ENCODE results near the gene PLXNA4.

PLXNA4 gene

GRCh38 chr7:132158166-132158565 is 418.1 kb downstream of the PLXNA4 start:
- DNase-seq (ENCODE audit: low read depth): no peak

GRCh38 chr7:132155715-132156114 is 420.6 kb downstream of the PLXNA4 start:
- no peak overlapping the region for H3K4me3 ChIP-seq (ENCODE audit: low read depth, low read length)
- DNase-seq (ENCODE audit: low read depth): no peak
- no peak for TF ChIP-seq CTCF (conservative IDR thresholded peaks at IDR 0.05; ENCODE audit: low read depth, low read length)

More at GRCh38 chr7:132158166-132158565, 418.1 kb downstream of the PLXNA4 start:
- TF ChIP-seq CTCF (conservative IDR thresholded peaks at IDR 0.05; ENCODE audit: low read depth, low read length): no peak
- H3K4me3 ChIP-seq (ENCODE audit: low read depth, low read length): no peak overlapping the region

- no peak overlapping the region for H3K4me3 ChIP-seq (ENCODE audit: low read depth, low read length)
- TF ChIP-seq CTCF (conservative IDR thresholded peaks at IDR 0.05; ENCODE audit: low read depth, low read length): no peak
- no peak for DNase-seq (ENCODE audit: low read depth)
Measured at GRCh38 chr7:132154695-132155471, 421.4 kb downstream of the PLXNA4 start.

DNA sequence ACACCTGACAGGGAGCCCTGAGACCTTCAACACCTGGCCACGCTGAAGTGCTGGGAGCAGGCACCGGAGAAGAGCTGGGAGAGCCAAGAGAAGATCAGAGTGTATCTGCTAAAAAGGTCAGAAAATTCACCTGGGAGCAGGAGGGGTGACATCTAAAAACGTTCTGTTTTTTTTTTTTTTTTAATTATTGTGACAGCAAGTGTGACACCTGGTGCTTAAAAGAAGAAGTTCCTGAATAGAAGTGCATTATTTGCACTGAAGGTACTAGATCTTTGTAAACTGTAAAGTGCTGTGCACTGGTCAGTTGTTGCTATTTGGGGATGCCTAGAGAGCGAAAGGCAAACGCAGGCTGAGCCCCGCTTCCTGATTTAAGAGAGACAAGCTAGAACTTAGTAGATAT is 422.0 kb downstream of the PLXNA4 start:
- TF ChIP-seq CTCF (conservative IDR thresholded peaks at IDR 0.05; ENCODE audit: low read depth, low read length): peak; percentile 7
- no peak for DNase-seq (ENCODE audit: low read depth)
- no peak overlapping the region for H3K4me3 ChIP-seq (ENCODE audit: low read depth, low read length)

DNA sequence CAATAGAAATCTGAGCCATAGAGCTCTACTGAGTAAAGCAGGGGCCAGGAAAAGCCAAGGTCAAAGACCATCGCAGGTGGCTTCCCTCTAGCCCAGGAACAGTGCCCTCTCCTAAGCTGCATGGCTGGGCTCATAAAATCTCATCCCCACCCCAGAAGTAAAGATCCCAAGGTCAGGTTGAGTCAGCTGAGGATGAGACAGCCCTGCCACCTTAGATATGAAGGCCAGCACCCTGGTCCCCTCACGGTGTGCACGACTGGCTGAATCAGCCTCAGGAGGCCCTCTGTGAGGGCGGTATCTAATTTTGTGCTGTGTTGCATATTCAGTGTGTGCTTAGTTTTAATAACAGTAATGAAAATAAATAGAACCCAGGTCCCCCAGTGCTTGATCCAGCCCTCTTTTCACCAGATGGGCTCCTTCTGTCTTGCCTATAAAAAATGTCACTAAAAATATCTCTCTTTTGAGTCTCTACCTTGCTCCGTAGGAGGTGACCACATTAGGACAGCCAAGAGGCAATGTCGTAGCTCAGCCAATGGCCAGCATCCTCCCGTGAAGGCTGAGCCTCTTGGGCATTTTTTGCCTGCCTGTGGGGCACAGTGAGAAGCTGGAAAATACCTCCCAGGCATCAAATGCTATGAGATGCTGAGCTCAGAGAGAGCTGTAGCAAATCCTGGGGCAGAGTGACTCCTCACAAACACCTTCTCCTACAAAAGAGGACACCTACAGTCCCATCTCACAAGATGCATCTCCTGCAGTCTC is 424.0 kb downstream of the PLXNA4 start:
- TF ChIP-seq CTCF (conservative IDR thresholded peaks at IDR 0.05; ENCODE audit: low read depth, low read length): no peak
- no peak overlapping the region for H3K4me3 ChIP-seq (ENCODE audit: low read depth, low read length)
- no peak for DNase-seq (ENCODE audit: low read depth)

DNA sequence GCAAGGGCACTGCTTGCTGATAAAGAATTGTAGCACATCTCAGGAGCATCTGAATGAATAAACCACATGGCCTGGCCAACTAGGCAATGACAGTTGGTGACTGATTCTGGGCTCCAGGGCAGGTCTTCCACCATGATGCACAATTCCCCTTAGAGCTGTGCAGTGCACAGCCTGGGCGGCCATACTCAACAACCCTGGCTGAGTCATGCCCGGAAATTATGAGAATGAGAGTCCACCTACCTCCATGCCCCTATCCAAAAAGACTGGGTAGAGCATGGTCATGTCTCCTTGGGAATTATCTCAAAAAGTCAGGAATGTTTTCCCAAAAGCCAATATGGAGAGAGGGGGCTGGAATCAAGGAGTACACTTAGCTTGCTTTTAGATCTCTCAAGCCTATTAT is 425.6 kb downstream of the PLXNA4 start:
- H3K4me3 ChIP-seq (ENCODE audit: low read depth, low read length): no peak overlapping the region
- DNase-seq (ENCODE audit: low read depth): no peak
- TF ChIP-seq CTCF (conservative IDR thresholded peaks at IDR 0.05; ENCODE audit: low read depth, low read length): no peak

Measured in choroid plexus epithelial cell (primary cell).